HG02973 (cell line): ENCODE measurements around the gene TNRC18.

Experiments used
- ATAC-seq: cut with Tn5 transposase; IDR thresholded peaks from one replicate; pipeline ENCODE4 v1.9.1; 2021; ENCODE audit warnings: moderate library complexity; ENCODE audit not compliant: unreplicated experiment

Gene TNRC18

DNA sequence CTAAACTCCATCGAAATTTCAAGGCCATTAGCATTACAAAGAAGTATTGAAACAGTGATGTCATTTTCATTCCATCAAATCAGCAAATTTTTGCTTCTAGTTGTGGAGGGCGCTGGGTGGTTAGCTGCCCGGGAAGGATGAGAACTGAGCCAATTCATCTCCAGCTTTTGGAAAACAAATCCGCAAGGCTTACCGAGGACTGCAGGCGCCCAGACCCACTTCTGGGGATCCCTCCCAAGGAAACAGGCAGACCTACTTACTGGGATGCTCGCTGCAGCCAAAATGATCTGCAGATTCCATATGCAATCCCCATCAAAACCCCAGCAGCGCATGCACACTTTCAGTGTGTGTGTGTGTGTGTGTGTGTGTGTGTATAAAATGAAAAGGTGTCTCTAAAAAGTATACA is 19.2 kb downstream of the TNRC18 start:
- ATAC-seq: no peak

DNA sequence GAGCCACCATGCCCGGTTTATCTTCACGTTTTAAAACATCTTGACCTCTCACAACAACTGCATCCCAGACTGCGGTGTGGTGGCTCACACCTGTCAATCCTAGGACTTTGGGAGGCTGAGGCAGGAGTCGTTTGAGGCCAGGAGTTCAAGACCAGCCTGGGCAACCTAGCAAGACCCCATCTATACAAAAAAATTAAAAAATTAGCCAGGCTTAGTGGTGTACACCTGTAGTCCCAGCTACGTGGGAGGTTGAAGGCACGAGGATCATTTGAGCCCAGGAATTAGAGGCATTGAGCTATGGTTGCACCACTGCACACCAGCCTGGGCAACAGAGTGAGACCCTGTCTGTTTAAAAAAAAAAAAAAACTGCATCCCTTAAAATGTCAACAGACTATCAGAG is 20.2 kb downstream of the TNRC18 start:
- no peak for ATAC-seq

DNA sequence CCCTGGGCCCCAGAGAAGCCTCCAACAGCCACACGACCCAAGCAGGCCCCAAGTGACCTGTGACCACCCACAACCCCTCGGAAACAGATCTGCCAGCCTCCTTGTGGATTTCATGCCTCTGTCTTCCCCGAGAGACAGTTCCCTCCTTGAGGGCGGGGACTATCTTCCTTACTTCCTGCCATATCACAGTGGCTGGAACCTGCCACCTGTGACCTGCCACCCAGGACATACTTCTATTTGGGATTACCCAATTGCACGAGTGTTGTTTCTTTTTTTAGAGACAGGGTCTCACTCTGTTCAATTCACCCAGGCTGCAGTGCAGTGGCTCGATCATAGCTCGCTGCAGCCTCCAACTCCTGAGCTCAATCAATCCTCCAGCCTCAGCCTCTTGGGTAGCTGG is 25.9 kb downstream of the TNRC18 start:
- no peak for ATAC-seq

DNA sequence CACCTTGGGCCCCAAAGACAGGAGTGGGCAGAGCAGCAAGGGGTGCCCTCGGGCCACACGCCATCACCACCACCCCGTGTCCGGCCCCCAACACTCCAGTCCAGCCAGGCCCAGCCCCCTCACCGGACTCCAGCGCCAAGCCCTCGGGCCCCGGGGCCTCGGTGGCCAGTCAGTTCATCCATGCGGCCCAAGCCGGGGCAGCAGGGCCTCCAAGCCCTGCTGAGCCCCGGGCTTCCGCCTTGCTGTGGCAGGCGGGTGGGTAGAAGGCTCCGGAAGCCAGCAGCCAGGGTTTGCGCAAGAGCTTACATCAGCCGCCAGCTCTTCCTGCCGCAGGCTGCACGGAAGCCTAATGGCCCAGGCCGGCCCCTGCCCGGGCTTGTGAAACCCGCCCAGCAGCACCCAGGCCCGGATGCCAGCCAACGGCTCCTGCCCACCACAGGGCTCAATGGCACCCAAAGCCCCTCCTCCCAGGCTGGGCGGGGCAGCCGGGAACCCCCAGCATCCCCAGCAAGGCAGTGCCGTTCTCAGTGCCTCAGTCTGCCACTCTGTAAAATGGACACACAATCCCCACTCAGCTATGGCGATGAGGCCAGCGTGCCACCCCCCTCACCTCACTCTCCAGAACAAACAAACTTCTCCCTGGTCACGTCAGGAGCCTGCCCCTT is 26.5 kb downstream of the TNRC18 start:
- peak; percentile 86 for ATAC-seq

DNA sequence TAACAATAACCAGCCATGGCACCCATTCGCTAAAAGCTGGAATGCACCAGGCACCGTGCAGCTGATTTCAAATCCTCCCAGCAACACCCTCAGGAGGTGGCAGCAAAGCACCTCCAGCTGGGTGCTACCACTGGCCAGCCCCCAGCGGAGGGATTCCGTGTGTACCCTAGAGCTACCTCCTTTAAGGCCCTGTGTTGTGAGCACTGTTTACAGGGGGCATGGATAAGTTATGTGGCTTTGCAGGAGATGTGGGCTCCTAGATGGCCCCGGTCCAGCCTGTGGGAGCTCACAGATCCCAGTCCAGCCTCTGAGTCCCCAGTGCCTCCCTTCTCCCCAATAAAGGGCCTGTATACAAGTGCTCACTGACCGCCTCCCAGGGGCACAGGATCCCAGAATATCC is 27.1 kb downstream of the TNRC18 start:
- ATAC-seq: peak; percentile 43

DNA sequence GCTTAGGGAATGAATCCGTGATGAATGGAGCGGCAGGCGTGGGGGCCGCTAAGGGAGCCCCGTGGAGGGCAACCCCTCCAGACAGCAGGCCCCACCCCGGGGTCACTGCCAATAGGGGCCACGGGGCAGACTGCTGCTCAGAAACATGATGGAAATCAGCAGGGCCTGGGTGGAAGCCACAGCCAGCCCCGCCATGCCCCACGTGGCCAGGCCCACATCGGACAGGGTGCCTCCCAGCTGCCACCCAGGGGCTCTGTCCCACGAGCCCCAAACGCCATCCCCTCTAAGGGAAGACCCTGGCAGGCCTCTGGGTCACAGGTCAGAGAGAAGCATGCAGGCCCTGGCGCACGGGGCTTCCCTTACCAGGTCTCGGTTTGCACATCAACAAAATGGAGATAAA is 28.4 kb downstream of the TNRC18 start:
- ATAC-seq: no peak

DNA sequence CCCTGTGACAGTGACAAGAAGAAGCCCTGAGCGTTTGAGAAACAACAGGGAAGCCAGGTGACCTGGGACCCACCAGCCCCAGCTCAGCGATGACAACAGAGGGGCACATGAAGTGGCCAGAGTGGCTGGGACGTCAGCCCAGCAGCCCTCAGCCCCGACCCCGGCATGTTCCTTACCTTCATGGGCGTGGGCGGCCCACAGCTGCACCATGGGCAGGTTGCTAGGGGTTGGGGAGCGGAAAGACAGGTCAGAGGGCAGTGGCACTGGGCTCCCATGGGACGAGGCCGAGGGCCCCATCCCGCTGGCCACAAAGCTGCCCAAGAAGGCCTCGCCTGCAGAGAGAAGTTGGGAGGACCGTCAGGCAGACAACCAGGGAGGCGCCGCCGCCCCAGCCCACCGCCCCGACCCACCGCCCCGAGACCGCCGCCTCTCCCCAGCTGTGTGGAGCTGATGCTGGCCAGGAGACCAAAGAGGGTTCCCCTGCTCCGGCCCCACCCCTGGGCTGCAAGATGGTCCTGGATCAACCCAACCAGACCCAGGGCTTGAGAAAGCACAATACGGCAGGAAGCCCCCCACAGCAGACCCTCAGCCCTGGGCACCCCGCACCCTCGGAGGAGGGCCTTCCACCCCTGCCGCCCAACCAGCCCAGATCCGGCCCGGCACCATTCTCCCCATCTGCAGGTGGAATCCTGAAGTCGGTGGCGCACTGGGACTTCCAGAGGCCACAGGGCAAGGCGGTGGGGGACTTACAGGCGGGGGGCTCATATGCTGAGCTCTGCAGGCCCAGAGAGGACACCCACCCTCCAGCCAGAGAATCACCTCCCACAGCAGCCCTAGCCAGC is 29.1 kb downstream of the TNRC18 start:
- ATAC-seq: no peak

DNA sequence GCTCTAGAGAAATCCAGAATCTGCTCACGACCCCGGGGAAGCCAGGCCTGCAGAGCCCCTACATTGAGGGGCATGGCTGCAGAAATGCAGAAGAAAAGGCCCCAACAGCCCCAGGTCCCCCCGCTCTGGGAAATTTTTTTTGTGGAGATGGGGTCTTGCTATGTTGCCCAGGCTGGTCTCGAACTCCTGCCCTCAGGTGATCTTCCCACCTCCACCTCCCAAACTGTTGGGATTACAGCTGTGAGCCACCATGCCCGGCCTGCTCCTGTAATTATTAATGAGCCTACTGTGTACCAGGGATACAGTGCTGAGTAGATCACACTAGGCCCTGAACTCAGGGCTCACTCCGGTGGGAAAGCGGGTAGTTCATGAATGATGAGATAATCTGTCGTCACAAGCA is 29.9 kb downstream of the TNRC18 start:
- no peak for ATAC-seq

DNA sequence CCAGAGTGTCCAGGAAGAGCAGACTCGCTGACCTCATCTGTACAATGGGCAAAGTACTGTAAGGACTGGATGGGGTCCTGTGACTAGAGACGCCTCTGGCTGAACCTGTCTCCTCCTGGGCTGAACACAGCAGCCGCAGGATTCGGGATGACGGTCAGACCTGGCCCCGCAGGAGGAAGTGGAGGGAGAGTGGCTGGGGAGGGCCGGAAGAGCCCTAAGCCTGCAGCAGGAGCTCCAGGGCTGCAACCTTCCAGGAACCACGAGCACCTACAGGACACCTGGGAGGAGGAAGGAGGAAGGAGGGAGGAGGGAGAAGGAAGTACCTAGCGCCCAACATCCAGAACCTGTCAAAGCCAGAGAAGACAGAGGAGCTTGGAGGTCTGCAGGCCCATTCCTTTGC is 30.3 kb downstream of the TNRC18 start:
- ATAC-seq: no peak

DNA sequence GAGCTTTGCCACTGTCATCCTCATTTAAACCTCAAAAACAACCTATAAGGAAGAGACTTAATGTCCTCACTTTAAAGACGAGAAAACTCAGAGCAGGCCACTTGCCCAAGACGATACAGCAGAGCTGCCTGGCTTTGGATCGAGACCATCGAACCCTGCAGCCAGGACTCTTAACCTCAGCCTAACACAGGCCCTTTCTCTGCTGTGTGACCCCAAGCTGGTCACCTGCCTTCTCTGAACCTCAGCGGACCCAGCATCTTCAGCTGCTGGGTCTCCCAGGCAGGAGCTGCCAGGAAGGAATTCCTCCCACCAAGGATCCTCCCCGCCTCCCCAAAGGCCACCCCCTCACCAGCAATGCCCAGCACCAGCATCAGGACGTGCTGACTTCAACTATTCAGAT is 32.7 kb downstream of the TNRC18 start:
- ATAC-seq: no peak

DNA sequence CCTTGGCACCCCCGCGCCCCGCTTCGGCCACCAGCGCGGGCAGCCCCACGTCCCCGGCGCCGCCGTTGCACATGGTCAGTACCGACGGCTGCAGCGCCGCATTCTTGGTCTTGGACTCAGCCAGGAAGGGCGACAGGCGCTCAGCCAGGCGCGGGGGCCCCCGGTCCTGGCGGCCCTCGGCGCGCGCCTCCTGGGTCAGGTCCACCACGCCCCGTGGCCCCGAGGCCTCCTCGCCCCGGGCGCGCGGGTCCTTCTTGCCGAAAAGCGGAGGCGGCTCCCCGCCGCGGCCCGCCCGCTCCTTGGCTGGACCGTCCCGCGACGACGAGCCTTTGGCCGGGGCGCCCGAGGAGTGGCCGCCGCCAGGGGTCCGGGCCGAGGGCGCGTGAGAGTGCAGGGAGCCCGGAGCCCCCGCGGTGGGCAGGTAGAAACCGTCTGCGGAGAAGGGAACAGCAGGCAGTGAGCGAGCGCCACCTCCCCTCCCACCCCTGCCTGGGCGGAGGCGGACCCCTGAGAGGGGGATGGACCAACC is 34.7 kb downstream of the TNRC18 start:
- ATAC-seq: no peak

DNA sequence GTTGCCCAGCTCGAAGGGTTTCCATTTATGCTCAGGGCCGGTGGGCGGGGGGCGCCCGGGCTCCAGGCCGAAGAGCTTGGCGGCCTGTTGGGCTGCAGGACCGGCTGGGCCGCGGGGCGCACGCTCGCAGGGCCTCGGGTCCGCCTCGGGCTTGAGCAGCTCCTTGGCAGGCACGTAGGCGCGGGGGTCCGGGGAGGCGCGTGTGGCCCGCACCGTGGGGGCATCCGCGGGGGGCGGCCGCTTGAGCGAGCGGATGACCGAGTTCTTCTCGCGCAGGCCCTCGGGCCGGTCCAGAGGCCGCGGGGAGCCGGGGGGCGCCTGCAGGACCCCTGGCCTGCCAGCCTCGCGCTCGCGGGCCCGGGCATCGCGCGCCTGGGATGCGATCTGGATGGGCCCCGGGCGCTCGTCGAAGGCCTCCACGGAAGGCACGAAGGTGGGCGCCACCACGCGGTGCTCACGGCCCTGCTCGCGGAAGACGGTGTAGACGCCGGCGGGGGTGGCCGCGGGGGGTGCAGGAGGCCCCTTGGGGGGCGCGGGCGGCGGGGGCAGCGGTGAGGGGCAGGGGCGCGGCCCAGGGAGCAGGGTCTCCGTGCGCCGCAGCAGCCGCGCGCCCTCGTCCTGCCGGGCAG is 35.2 kb downstream of the TNRC18 start:
- ATAC-seq: no peak

DNA sequence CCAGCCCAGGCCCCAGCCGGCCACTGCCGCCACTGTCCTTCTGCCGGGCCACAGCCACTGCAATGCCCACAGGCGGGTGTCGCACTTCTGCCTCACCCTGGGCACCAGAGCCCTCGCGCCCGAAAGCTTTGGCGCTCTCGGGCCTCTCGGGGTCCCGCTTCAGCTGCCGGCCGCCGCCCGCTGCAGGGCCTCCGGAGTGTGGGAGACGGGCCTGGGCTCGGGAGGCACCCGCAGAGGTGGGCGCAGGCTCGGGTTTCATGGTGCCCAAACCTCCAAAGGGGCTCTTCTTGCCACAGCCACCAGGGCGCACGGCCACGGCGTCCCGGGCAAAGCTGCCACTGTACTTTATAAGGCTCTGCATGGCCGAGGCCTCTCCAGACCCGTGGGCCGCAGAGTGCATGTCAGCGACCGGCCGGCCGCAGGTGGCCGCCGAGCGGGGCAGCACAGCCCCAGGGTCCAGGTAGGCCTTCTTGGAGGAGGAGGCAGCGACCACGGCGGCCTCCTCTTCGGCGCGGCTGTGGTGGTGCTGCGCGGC is 35.9 kb downstream of the TNRC18 start:
- no peak for ATAC-seq

DNA sequence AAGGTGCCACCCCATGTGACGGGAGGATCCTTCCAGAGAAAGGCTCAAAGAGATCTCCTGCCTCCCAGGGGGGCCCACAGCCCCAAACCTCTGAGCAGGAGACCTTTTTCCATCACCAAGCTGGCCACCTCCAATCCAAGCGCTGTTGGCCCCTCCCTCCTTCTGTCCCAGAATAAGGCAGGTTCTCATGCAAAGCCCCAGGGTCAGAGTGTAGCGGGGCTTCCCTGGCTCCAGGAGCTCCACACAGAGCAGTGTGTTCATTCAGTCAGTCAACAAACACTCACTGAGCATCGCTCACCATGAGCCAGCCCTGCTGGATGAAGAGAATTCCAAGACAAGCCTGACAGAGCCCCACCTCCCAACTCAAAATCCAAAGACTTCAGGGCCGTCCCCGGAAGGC is 39.0 kb downstream of the TNRC18 start:
- ATAC-seq: no peak

DNA sequence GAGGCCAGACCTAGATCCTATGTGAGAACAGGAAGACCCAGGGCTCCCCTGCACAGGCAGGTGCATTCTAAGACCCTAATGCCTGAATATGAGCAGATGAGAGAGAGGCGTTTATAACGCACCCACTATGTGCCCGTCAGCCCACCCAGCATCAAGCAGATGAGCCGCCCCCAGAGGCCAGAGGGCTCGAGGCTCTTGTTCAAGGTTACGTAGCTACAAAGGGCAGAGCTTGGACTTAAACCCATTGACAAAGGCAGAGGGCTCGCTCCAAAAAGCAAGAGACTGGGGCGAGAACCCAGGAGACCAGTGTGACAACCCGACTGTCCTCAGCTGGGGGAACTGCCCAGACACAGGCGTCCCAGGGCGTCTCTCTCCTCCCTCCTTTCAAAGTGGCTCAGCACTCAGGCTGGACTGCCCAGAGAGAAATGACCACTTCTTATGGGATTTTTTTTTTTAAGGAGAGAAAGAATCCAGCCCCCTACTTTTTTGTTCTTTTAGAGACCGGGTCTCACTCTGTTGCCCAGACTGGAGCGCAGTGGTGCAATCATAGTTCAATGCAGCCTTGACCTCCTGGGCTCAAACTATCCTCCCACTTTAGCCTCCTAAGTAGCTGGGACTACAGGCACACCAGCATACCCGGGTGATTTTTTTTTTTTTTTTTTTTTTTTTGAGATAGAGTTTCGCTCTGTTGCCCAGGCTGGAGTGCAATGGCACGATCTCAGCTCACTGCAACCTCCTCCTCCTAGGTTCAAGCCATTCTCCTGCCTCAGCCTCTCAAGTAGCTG is 40.1 kb downstream of the TNRC18 start:
- ATAC-seq: no peak

DNA sequence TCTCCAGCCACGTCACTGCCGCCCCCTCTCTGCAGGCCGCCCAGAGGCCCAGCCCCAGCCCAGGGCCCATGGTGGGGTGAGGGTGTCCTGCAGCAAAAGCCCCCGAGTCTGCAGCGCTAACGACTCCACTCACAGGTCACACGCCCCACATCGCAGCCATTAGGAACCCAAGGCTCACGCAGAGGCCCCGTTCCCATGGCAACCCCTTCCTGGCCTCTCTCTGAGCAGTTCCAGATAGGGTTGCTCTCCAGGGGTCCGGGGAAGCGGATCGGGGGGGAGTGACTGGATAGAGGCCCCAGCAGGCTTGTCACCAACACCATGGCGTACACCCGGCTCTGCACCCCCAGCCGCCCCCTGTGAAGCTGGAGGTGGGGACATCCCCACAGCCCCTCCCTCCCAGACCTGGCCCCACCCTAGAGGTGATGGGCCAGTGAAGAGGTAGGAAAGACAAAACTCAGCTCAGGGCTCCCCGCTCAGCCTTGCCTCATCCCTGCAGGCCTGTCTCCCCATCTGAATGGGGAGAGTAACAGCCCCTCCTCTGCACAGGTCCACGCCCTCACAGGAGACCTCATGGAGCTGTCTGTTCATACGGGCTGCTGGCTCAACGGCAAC is 41.2 kb downstream of the TNRC18 start:
- ATAC-seq: no peak

DNA sequence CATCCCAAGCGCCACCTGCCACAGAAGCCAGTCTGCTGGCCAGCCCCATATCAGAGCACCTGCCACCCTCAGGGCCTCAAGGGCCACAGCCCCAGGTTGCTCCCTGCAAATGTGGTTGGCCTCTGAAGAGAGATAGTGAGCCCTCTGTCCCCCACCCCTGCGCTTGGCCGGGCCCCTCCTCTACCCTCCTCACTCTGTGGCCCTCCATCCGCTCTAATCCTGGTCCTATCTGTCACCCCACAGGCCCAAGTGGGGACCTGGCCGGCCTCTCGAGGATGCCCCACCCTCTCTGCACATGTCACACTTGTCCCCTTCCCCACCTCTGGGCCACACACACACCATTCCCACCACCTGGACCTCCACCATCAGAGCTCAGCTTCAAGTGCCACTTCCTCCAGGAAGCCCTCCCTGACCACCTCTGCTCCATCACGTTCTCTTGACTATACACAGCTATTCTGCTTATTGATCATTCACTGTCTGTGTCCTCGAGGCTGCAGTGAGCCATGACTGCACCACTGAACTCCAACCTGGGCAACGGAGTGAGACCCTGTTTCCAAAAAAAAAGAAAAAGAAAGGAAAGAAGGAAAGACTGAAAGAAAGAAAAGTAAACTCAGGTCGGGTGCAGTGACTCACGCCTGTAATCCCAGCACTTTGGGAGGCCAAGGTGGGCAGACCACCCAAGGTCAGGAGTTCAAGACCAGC is 42.4 kb downstream of the TNRC18 start:
- no peak for ATAC-seq

DNA sequence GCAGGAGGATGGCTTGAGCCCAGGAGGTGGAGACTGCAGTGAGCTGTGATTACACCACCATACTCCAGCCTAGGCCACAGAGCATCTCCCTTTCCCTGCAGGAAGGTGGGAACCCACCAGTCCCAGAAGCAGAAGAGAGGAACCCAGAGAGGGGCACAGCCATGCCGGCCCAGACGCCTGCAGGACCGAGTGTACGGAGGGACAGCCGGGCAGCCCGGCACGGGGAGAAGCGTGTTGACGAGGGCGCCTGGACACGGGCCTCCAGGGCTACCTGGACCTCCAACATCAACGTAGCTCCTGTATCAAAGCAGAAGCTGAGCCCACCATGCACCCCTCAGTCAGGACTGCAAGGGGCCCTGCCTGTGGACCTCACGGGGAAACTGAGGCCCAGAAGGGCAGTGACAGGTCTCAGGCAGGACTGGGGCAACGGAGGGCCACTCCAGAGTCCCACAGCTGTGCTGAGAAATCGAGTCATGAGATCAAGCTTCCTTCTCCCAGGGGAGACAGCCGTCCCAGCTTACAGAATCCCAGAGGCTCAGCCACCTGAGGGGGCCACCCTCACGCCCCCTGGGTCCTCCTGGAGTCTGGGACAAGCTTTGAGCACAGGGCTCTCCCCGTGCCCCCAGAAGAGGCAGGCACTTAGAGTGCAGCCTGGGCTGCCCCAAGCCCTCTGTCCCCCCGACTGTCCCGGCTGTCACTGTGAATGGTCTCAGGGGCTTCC is 43.1 kb downstream of the TNRC18 start:
- ATAC-seq: no peak

DNA sequence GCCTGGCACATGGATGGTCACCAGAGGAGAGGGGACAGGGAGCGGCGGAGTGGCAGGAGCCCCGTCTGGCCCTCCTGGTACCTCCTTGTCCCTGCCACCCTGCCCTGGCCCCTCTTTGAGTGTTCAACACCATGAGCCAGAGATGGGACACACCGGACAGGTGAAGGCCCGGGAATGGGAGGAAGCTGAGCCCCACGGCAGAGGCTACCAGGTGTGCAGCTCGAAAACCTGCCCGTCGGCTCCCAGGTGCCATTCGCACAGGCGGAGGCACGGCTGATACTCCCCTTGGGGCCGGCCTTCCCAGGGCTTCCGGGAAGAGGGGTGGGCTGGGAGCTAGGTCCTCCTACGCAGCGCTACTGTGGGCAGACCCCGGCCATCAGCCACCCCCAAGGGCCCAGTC is 44.1 kb downstream of the TNRC18 start:
- no peak for ATAC-seq
